Endothelial cell of umbilical vein (primary cell): ENCODE results near the gene MUC22. TPM values are rescaled to one million over a fixed set of nuclear protein-coding genes. Genes with fewer than 3 reads are reported as not detected.

Source experiments
- BruUV-seq: library from RNA; stranded (reverse); fragments of 400-500 nt; replicated peaks from 2 replicates; lab custom pipeline; 2021; lab: Mats Ljungman, UMichigan
- CTCF ChIA-PET: fragments of 300-600, 350-600 bp; sonication (Branson Sonifier 250); formaldehyde crosslinking; loops from one replicate; lab custom pipeline; 2021; ENCODE audit warnings: antibody characterized with exemption, inconsistent platforms; lab: Charles Lee
- POLR2A ChIA-PET: fragments of 300-600, 350-600 bp; sonication (Branson Sonifier 250); formaldehyde crosslinking; loops from one replicate; lab custom pipeline; 2021; ENCODE audit warnings: antibody characterized with exemption, inconsistent platforms; lab: Charles Lee
- DNase-seq: peaks from one replicate; pipeline ENCODE4 v3.0.0-alpha.2; 2011; ENCODE audit warnings: low read depth, low spot score
- FAIRE-seq: peaks from 2 replicates; lab custom pipeline; 2011; peaks lifted over from hg19 to GRCh38; lab: Jason Lieb, UNC
- H2AFZ ChIP-seq: 2 replicates; pipeline ENCODE4 v1.6.0; 2012; ENCODE audit warnings: low read depth, low read length, control low read depth, inconsistent platforms
- H3K27ac ChIP-seq: 2 replicates; pipeline ENCODE4 v1.5.1; 2011; ENCODE audit warnings: low read depth, mild to moderate bottlenecking, control low read depth, low read length, moderate library complexity; ENCODE audit not compliant: insufficient read depth
- H3K27me3 ChIP-seq, 2 experiments: 2 replicates each; pipeline versions ENCODE4 v1.6.0 to v1.6.1; 2011; ENCODE audit warnings: low read length in 2 of 2, mixed read lengths in 1 of 2; ENCODE audit not compliant: control insufficient read depth in 2 of 2, insufficient read depth in 2 of 2
- H3K36me3 ChIP-seq, 2 experiments: 2 replicates in 1 of 2; 3 replicates in 1 of 2; pipeline ENCODE4 v1.5.1; 2011; ENCODE audit warnings: low read length in 2 of 2, mild to moderate bottlenecking in 1 of 2, moderate library complexity in 1 of 2; ENCODE audit not compliant: control insufficient read depth in 2 of 2, insufficient read depth in 2 of 2; ENCODE audit errors: extremely low read depth in 1 of 2
- H3K4me1 ChIP-seq: 3 replicates; pipeline ENCODE4 v1.5.1; 2011; ENCODE audit warnings: mild to moderate bottlenecking, low read length; ENCODE audit not compliant: control insufficient read depth, insufficient read depth; ENCODE audit errors: extremely low read depth
- H3K4me2 ChIP-seq: 2 replicates; pipeline ENCODE4 v1.6.1; 2011; ENCODE audit warnings: low read length, control low read depth, mixed read lengths; ENCODE audit not compliant: insufficient read depth
- H3K4me3 ChIP-seq, 3 experiments: fragments of 200-600 bp in 1 of 3; sonication (generic), shearing (Covaris generic) in 1 of 3; replicated peaks in 1 of 3; 2 replicates each; pipeline ENCODE4 v1.5.1; 2011 to 2016; ENCODE audit warnings: control low read depth in 3 of 3, low read length in 3 of 3, mild to moderate bottlenecking in 2 of 3, inconsistent platforms in 1 of 3, low read depth in 1 of 3, moderate library complexity in 1 of 3; ENCODE audit not compliant: insufficient read depth in 1 of 3
- H3K79me2 ChIP-seq: 2 replicates; pipeline ENCODE4 v1.6.0; 2012; ENCODE audit warnings: low read length, inconsistent platforms; ENCODE audit not compliant: control insufficient read depth, insufficient read depth
- H3K9ac ChIP-seq: replicated peaks from 2 replicates; pipeline ENCODE3; 2011; ENCODE audit warnings: low read length, control low read depth; ENCODE audit not compliant: insufficient read depth; ENCODE audit errors: extremely low read depth
- H3K9me1 ChIP-seq: replicated peaks from 3 replicates; pipeline ENCODE4 v1.6.0; 2011; ENCODE audit warnings: mild to moderate bottlenecking, low read length; ENCODE audit not compliant: control insufficient read depth, insufficient read depth; ENCODE audit errors: extremely low read depth
- H3K9me3 ChIP-seq: replicated peaks from 2 replicates; pipeline ENCODE4 v1.5.1; 2012; ENCODE audit warnings: low read length, inconsistent platforms; ENCODE audit not compliant: control insufficient read depth, insufficient read depth
- H4K20me1 ChIP-seq: replicated peaks from 2 replicates; pipeline ENCODE3; 2011; ENCODE audit warnings: mild to moderate bottlenecking, low read length; ENCODE audit not compliant: control insufficient read depth, insufficient read depth; ENCODE audit errors: extremely low read depth
- CTCF ChIP-seq, 2 donors: IDR thresholded peaks; 1 replicate in 1 of 2; 2 replicates in 1 of 2; pipeline ENCODE4 v1.5.1; 2011; ENCODE audit warnings: low read length in 2 of 2, mild to moderate bottlenecking in 2 of 2, moderate library complexity in 2 of 2, control low read depth in 1 of 2, inconsistent platforms in 1 of 2, low read depth in 1 of 2; ENCODE audit not compliant: insufficient read depth in 1 of 2; ENCODE audit errors: extremely low read depth in 1 of 2
- EZH2 ChIP-seq: IDR thresholded peaks from 2 replicates; pipeline ENCODE4 v1.6.1; 2012; ENCODE audit warnings: borderline replicate concordance, low read depth, mild to moderate bottlenecking, moderate library complexity, low read length, inconsistent platforms; ENCODE audit not compliant: severe bottlenecking
- FOS ChIP-seq: IDR thresholded peaks from 2 replicates; pipeline ENCODE4 v1.6.1; 2011; ENCODE audit warnings: mild to moderate bottlenecking, low read length, moderate library complexity, borderline replicate concordance; ENCODE audit not compliant: insufficient read depth
- GATA2 ChIP-seq: IDR thresholded peaks from 2 replicates; pipeline ENCODE4 v1.7.0; 2011; ENCODE audit warnings: low read depth, mild to moderate bottlenecking, moderate library complexity, mixed read lengths, low read length; ENCODE audit not compliant: insufficient read length, insufficient read depth
- JUN ChIP-seq: IDR thresholded peaks from 2 replicates; pipeline ENCODE4 v1.6.1; 2011; ENCODE audit warnings: borderline replicate concordance, low read depth; ENCODE audit not compliant: insufficient read length, insufficient read depth
- MAX ChIP-seq: IDR thresholded peaks from 2 replicates; pipeline ENCODE4 v1.6.1; 2011; ENCODE audit not compliant: insufficient read depth, insufficient read length
- MYC ChIP-seq: IDR thresholded peaks from one replicate; pipeline ENCODE4 v1.6.1; 2011; ENCODE audit warnings: mild to moderate bottlenecking, low read depth, low read length
- POLR2A ChIP-seq: IDR thresholded peaks from 2 replicates; pipeline ENCODE4 v1.6.1; 2012; ENCODE audit warnings: low read depth, mild to moderate bottlenecking, control low read depth, low read length
- POLR2AphosphoS5 ChIP-seq: IDR thresholded peaks from 2 replicates; pipeline ENCODE4 v1.6.1; 2012; ENCODE audit warnings: low read depth, mild to moderate bottlenecking, control low read depth, low read length, moderate library complexity; ENCODE audit not compliant: insufficient read depth
- dilution Hi-C: fragments of 300-500 bp; cut with MboI; formaldehyde crosslinking; loops from one replicate; pipeline ENCODE4 v1.15.0; 2019; ENCODE audit warnings: low sequenced_read_pairs; ENCODE audit not compliant: extremely low pct_ligation_motif_present
- intact Hi-C: fragments of 100-400 bp; cut with micrococcal nuclease; formaldehyde crosslinking; loops from one replicate; pipeline ENCODE4 v1.10.0; 2022
- polyA plus RNA-seq, 4 experiments: library from polyadenylated mRNA; depleted of rRNA in 3 of 4; stranded (reverse) in 3 of 4; unstranded in 1 of 4; fragments of >200 nt; gene quantifications; 2 replicates each; pipeline versions ENCODE4 v1.2.1 to v1.2.3, GENCODE V29; 2011 to 2012; ENCODE audit warnings: missing spikeins in 1 of 4
- total RNA-seq: library from RNA; stranded (reverse); gene quantifications from 2 replicates; pipeline ENCODE4 v1.2.3, GENCODE V29; 2021

MUC22 gene
- total and polyA plus RNA-seq, 2 donors (not counting 3 experiments of a cell fraction or from before 2014, with no cell fraction given), result not detected

- Histone ChIP-seq H3K36me3 (no peaks in the 10 kb centered on the region), H4K20me1 (no peaks in the 10 kb centered on the region), H3K9me1 (no peaks in the 10 kb centered on the region), H3K9ac (no peak overlapping the region), H3K4me2 (no peak overlapping the region), H3K79me2 (no peaks in the 10 kb centered on the region), H3K9me3 (no peaks in the 10 kb centered on the region), H3K4me1 (no peaks in the 10 kb centered on the region), H3K27ac (no peak overlapping the region), H3K4me3 (no peak overlapping the region), H3K27me3 (peaks cover 2 to 5% of the 10 kb centered on the region in 2 experiments), H2AFZ (no peak overlapping the region)
- TF ChIP-seq POLR2AphosphoS5 (no peak), JUN (no peak), MYC (no peak), POLR2A (no peak)
- POLR2A ChIA-PET, result no interaction called here
- BruUV-seq, result no TSS peak
- intact Hi-C loops (no loop called here), dilution Hi-C loops (no loop called here)
- CTCF ChIA-PET, result no interaction called here
- DNase-seq (no peak), FAIRE-seq (no peak)
Measured at GRCh38 chr6:31031095-31031494, 20.8 kb downstream of the MUC22 start.

GRCh38 chr6:31033075-31033474, 22.8 kb downstream of the MUC22 start:
- BruUV-seq, result no TSS peak
- Histone ChIP-seq H4K20me1 (no peaks in the 10 kb centered on the region), H3K4me2 (no peak overlapping the region), H3K36me3 (no peaks in the 10 kb centered on the region), H3K79me2 (no peaks in the 10 kb centered on the region), H3K9ac (no peak overlapping the region), H2AFZ (no peak overlapping the region), H3K9me1 (no peaks in the 10 kb centered on the region), H3K4me3 (no peak overlapping the region), H3K27ac (no peak overlapping the region), H3K9me3 (no peaks in the 10 kb centered on the region), H3K27me3 (peaks cover 9 to 10% of the 10 kb centered on the region in 2 experiments), H3K4me1 (no peaks in the 10 kb centered on the region)
- intact Hi-C loops, result no loop called here
- FAIRE-seq (no peak), DNase-seq (no peak)
- CTCF ChIA-PET, result no interaction called here
- POLR2A ChIA-PET, result no interaction called here
- TF ChIP-seq GATA2 (no peak), MAX (no peak), JUN (no peak), POLR2A (no peak), FOS (no peak), EZH2 (no peak), MYC (no peak), POLR2AphosphoS5 (no peak), CTCF (IDR thresholded peaks at IDR 0.05; ENCODE audit: extremely low read depth in 1 of 2, insufficient read depth in 1 of 2, low read depth in 1 of 2, low read length in 2 of 2) (no peak)
- dilution Hi-C loops, result no loop called here
